Amniotic epithelial cell (primary cell): Measurements from ENCODE around the gene GRM7.

Experiments used
- DNase-seq: peaks from one replicate; pipeline ENCODE4 v3.0.0-alpha.2; 2010; ENCODE audit warnings: low read depth

The GRM7 gene

DNA sequence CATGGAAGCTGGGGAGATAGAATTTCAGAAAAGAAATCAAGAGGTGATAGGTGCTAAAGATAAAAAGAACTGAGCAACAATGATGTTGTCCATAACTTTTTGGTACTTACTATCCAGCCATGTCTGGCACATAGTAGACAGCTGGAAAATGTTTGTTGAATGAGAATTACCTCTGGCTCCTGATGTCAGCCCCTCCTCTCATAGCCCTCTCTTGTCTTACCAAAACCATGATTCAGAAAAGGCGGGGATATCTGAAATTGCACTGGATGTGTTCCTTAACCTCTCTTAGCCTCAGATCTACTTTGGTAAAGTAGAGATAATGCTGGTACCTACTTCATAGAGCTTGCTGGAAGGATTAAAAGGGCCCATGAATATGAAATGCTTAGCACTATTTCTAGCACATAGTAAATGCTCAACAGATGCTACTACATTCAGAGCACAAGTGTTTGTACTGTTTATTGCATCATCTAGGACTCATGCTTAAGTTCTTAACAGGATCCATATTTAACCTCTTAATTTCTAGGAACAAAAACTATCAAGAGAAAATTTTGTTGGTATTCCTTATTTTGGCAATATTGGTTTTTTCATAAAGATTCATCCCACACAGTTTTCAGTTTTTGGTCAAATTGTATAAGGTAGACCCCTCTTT is 859.9 kb downstream of the GRM7 start:
- no peak for DNase-seq

DNA sequence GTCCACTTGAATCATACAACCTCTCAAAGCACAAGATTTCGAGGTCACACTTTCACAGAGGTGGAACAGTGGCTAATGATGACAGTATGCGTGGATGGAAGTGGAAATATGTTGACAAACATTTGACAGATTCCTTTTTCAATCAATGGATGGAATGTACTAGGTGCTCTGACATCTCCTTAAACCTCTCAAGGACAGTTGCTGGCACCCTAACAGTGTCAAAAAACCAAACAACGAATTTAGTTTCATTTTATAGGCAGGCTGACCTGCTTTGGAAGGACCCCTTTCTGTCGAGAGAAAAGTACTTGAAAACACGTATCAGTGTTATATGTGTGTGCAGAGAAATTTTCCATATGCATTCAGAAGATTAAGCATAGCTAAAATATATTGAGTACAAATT is 861.0 kb downstream of the GRM7 start:
- DNase-seq = no peak

DNA sequence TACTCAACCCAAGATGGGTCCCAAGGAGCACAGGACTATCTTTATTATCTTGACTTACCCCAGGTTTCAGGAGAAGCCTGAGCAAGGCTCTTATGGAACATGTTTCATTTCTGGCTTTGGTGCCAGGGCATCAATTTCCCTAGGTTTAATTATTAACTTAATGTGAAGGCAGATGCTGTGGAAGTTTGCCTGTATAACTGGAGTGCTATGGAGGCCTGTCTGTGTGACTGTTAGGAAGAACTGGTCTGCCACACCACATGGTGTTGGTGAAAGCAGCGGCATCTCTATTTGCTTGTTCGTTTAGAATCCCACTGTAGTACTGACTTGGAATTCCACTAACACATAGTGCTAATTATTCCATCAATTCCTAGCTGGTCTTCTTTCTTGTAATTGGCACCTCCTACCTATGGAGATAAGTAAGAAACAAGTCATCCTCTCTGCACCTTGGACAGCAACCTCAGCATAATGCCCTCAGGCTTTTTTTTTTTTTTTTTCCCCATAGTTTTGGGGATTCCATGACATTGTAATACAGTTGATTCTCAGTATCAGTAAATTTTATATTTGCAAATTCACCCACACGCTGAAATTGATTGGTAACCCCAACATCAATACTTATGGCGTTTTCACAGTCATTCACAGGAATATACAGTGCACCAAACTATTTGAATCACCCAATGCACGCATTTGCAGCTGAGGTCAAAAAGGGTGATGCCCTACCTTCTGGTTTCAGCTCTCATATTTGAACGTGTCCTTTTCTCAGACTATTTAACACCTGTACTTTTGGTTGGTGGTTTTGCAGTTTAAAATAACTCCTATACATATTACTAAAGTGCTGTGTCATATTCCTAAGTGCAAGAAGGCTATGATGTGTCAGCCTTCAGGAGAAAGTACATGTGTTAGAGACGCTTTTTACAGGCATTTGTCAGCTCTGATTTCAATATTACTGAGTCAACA is 867.9 kb downstream of the GRM7 start:
- DNase-seq = no peak

DNA sequence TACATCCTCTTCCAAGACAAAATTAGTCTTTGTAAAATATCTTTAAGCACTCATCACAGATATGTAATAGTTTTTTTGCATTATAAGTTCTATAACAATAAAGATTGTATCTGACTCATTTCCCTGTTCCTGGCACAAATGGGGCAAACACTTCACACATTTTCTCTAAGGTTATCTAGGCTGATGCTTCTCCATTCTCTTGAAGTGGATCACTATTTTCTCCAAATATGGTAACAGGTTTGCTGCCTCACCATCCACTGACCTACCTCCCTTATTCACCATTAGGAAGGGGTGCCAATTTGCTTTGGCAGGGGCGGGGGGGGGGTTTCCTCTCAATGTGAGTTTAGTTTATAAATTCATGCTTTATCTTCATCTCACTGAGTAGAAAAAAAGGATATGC is 873.0 kb downstream of the GRM7 start:
- DNase-seq = no peak

DNA sequence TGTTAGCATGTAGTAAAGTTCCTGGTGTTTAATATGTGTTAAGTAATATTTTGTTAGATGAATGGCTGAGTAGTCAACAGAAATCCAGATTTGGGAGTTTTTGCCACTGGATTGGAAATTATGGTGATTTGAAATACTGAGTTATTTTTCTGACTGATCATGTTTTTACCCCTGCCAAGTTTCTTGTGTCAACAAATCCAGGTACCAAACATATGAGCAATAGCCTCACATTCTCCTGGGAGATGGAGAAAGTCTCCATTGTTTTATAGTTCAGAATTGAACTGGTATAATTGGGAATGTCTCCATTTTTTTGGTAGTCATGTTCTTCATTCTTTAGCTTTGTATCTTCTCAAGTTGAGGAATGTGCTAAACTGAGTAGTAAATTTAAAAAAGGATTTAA is 873.5 kb downstream of the GRM7 start:
- no peak for DNase-seq

DNA sequence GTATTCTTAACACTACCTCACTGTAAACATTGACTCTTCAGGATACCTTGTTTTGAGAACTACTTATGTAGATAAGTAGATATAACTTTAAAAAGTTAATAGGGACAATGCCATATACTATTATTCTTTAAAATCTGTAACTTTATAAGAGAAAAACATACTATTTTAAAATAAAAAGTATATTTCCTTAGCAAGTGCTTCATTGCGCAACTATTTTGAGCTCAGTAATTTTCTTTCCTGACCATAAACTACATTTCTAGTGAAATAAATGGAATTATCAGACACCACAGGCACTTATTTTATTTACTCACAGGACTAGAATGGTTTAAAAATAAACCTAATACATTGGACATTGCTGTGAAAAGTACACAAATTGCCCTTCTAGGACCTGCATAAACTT is 876.3 kb downstream of the GRM7 start:
- DNase-seq = no peak

DNA sequence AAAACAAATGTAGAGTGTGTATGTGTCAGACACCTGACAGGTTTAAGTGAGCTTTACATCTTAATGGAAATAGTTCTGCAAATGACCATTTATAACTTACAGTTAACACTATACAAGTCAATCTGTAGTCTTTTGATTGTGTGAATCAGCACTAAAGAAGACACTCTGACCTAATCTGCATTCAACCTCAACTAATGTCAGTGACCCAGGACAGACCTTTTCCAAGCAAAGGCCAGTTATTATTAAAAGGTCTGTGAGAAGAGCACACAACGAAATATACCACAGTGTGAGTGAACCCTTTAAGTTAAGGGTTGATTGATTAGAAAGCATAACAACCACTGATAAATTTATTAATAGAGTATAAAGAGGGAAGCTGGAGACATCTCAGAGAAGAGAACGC is 878.8 kb downstream of the GRM7 start:
- no peak for DNase-seq

DNA sequence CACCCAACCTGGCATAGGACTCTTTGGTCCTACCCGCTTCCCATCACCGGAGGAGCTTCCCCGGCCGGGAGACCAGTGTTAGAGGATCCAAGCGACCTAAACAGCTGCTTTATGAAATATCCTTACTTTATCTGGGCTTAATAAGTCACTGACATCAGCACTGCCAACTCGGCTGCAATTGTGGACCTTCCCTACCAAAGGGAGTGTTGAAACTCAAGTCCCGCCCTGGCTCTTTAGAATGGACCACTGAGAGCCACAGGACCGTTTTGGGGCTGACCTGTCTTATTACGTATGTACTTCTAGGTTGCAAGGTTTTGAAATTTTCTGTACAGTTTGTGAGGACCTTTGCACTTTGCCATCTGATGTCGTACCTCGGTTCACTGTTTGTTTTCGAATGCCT is 879.5 kb downstream of the GRM7 start:
- no peak for DNase-seq

DNA sequence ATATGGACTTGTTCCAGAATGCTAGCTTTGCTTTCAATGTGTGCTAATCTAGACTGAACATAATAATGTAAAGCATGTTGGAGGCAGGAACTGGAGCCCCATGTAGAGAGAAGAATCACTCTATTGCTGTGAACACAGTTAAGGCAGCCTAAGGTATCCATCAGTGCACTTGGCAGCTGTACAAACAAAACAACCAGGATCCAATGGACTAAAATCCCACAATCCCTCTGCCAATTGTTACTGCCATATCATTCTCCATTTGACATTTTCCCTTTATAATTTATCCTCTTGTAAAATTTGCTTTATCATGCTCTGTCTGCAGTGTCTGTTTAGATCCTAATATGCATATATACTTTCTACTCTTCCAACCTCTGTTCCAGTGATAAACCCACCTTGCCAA is 883.9 kb downstream of the GRM7 start:
- no peak for DNase-seq

DNA sequence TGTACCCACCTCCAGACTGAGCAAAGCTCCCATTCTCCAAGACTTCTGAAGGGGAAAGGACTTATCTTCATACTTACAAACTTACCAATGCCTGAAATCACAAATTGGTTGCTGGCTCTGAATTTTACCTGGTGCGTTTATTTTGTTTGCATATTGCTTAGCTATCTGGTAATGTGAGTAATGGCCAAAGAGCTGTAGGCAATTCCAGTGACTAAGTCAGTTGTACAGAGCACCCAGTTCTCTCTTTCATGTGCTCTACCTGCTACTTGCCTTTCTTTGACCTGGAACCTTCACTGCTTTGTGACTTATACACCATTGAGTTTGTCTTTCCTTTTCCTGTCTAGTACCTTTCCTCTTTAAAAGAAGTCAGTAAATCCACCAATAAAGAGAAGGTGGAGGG is 884.8 kb downstream of the GRM7 start:
- DNase-seq = no peak

DNA sequence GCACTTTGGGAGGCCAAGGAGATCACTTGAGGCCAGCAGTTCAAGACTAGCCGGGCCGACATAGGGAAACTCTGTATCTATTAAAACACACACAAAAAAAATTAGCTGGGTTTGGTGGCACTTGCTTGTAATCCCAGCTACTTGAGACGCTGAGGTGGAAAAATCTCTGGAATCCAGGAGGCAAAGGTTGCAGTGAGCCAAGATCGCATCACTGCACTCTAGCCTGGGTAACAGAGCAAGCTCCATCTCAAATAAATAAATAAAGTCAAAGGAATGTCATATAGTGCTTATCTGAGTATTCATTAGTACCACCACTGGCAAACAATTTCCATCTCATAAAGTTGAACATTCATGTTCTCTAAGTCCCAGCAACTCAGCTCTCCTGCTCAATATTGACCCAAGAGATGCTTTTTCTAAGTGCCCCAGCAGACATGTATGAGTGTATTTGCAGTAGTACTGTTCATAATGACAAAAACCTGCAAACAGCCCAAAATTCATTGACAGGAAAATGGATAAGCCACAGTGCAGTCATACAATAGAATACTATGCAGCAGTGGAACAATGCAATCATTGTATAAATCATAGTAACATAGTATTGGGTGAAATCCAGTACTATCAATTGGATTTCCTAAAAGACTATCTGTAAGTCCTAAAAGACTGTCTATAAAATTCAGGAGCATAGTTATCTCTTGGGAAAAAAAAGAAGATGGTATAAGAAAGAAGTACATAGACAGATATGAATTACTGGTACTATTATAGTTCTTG is 889.2 kb downstream of the GRM7 start:
- DNase-seq = no peak

DNA sequence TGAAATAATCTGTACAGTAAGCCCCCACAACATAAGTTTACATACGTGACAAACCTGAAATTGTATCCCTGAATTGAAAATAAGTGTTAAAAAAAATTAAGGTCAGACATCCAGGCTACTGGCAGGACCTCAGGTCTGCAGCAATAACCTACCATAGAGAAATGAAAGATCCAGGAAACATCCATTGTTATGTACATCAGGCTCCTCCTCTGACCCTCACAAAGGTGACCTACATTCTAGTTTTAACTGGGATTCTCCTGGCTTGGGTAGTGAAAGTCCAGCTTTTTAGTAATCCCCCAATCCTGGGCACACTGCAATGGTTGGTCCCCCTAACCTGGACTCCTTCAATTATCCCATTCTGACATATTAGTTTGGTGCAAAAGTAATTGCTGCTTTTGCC is 891.1 kb downstream of the GRM7 start:
- DNase-seq = no peak

DNA sequence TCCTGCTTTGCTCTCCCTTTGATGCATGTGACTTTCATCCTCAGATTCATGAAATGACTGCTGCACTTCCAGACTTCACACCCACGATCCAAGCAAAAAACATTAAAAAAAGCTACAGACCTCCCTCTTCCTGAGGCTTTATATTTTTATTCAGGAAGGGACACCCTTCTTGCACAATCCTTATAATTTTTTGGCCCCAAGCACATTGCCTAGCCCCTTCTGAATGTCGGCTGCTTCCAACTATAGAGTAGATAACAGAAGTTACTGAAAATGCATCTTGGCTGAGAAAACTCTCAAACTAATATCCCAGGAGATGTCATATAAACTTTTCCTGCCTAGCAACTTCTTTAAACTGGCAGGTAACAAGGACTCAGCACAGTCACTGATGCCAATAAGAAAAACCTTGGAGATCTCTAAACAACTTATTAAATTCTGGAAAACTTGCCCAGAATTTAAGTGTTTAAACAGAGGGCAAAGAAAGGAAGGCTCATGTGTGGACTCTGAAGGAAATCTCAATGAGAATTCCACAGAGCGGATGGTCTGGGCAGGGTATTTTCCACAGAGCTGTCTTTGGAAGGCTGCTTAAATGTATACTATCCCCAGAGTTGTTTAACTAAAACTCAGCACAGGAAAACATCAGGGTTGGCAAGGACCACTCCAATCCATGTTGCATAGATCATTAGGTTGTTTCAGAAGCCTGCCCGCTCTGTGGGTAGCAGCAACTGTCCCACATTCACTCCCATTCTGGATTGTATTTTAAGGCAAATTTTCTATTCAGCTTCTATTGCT is 893.9 kb downstream of the GRM7 start:
- no peak for DNase-seq

DNA sequence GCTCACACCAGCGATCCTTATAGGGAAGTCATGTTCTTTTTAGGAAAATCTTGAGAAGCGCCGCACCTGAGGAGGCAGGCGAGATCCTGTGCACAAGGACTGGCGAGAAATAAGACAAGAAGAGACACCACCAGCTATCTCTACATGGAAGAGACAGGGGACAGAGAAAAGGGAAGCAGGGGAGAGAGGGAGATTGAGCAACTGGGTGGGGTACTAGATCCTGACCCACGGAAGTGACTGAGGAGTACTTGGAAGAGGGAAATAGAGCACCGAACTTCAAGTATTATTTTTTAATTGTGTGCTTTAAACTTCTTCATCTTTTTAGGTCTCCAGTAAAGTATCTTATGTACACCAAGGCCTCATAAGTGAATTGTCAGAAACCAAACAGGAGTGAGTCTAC is 898.7 kb downstream of the GRM7 start:
- no peak for DNase-seq

DNA sequence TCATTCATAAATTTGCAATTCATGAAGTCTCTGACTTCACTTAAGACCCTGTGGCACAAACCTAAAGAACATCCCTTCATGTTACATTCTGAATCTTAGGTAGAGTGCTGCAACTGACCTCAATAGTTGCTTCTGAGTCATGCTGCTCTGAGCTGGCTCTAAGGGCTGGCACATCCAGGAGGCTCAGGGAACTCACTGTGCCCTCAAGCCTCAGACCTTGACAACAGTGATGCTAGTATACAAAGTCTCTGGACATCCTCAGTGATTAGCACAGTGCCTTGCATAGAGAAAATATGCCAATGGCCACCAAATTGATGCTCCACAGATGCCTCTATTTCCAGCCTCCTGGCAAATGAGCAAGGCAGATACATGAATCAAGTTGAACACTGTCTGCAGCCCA is 899.8 kb downstream of the GRM7 start:
- DNase-seq = peak; percentile 2

DNA sequence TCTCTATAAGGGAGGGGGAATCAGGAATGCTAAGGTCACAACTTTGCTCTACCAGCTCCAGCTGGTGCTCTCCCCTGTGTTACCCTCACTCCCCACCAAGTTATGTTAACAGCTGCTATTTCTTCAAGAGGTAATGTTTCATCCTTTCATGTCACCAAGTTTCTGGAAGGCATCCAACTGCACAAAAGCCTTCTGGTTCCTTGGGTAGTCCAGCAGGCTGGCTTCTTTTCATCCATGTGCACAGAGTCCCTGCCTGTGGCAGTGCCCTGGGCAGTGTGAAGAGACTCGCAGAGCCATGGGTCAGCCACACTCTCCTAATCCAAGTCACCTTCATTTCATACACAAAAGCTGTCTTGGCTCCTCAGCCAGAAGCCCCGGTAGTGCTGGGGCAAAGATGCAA is 903.2 kb downstream of the GRM7 start:
- no peak for DNase-seq

DNA sequence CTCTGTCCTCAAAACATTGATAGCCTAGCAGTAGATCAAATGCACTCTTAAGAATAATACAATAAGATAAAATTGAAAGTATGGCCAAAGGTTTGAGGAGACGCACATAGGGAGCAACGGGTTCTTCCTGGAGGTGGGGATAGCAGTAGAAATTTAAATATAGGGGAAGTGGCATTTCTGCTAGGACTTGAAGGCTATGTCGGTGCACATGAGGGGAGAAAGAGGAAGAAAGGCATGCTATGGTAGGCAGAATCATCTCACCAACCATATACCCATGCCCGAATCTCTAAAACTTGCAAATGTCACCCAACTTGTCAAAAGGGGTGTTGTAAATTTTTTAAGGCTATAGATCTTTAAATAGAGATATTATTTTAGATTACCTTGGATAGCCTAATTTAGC is 905.6 kb downstream of the GRM7 start:
- no peak for DNase-seq

DNA sequence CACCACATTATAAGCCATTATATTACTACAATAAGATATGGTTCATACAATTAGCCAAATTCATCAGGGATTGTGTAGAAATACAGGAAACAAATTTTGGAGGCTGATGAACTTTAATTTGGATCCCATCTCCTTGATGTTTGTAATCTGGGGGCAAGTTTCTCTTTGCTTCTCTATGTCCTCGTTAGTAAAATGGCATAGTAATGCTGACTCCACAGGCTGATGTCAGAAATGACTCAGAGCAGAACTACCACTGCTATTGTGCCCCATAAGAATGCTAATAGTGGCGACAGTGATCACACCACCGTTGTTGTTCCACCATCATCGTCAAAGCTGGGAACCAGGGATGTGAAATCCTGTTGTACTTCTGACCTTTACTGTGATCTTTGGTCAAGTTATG is 918.4 kb downstream of the GRM7 start:
- peak; percentile 7 for DNase-seq

DNA sequence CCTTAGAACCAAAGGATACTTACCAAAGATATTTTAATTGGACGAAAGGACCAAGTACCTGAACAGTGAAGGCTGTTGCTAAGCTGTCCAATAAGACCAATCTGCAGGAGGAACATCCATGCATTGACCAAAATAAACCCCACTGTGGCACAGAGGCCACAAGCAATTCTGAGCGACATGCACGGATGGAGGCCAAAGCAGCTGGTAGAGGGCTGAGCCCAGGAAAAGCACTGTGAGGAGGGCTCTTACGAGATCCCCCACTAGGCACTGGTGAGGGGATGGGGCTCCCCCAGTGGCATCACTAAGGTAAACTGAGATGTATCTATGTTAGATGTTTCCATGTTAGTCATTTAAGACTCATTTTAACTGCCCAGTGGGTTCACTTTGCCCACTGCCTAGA is 920.5 kb downstream of the GRM7 start:
- DNase-seq = no peak

DNA sequence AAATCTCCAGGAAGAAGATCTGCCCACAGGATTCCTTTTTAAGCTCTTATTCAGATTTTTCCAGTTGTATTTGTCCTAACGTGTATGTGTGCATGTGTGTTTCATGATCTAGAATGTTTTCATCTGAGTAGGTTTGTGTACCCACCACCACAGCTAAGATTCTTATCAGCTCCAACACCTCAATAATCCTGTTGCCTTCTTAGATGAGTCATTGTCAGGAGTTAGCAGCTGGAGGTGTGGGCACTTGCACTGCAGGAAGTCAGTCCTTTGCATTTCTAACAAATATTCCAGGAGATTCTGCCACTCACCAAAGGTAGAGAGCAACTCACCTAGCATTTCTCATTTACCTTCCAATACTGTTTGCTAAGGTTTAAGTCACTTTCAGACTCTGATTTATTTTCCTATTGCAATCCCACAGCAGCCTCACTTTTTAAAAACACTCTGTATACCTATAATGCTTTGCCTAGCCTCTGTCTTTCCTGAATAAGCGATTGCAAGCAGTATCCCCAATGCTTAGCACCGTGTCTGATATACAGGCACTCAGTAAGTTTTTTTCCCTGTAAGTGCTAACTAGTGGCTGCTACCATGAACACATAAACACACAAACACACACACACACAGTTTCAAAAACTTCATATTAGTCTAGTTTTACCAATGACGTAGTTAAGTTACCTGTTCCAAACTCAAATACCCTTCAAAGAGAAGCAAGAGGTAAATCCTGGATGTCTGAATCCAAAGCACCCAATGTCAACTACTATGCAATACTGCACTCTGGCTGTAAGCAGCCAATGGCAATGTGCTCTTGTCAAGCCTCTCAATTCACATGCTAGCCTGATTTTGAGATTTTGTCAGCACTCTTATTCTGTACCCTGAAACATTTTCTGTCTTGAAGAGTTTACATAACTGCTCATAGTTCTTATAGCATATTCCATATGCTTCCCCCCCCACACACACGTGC is 927.2 kb downstream of the GRM7 start:
- DNase-seq = no peak

DNA sequence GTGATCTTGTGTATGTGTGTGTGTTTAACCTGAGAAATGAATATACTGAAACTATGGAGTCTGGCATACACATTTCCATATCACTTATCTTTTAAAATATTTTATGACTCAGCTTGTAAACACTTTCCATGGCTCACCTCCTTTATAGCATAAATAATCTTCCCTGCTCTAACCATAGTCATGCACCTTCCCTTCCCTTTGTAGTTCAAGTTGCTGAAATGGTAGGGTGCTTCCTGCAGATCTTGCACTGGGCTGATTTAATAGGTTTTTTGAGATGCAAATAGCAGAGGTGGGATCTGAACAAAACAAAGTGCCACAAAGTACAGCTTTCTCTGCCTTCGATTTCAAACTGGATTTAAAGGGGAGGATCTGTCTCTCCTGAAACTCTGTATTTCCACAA is 928.0 kb downstream of the GRM7 start:
- no peak for DNase-seq
